HEK293 (cell line): ENCODE measurements around the gene PLB1.

Experiments
- CTCF ChIA-PET: fragments of 350-600 bp; formaldehyde crosslinking; extraction: SDS; loops from one replicate; lab custom pipeline; 2021; ENCODE audit warnings: antibody characterized with exemption; lab: Yijun Ruan, JAX
- POLR2A ChIA-PET: fragments of 300-600 bp; formaldehyde crosslinking; extraction: SDS; loops from one replicate; lab custom pipeline; 2020; ENCODE audit warnings: antibody characterized with exemption, inconsistent platforms; lab: Yijun Ruan, JAX
- H3K27ac ChIP-seq: fragments of 200-500 bp; sonication (Bioruptor generic); 2 replicates; pipeline ENCODE4 v1.5.1; 2014; ENCODE audit warnings: low read depth, low read length, control low read depth, inconsistent platforms; ENCODE audit errors: extremely low read depth
- H3K36me3 ChIP-seq, 2 experiments: fragments of 200-500 bp in 1 of 2; sonication (Bioruptor generic) in 1 of 2; 1 replicate in 1 of 2; 2 replicates in 1 of 2; pipeline ENCODE4 v1.5.1; 2014 to 2017; ENCODE audit warnings: inconsistent platforms in 2 of 2, low read length in 2 of 2; ENCODE audit not compliant: control insufficient read depth in 2 of 2, insufficient read depth in 1 of 2
- H3K4me1 ChIP-seq: fragments of 200-500 bp; sonication (Bioruptor generic); 2 replicates; pipeline ENCODE4 v1.5.1; 2014; ENCODE audit warnings: mild to moderate bottlenecking, low read length, inconsistent platforms; ENCODE audit not compliant: control insufficient read depth, insufficient read depth
- H3K4me3 ChIP-seq: 2 replicates; pipeline ENCODE4 v1.5.1; 2011; ENCODE audit warnings: low read depth, mild to moderate bottlenecking, control low read depth, low read length, moderate library complexity
- H3K9me3 ChIP-seq: fragments of 200-500 bp; sonication (Bioruptor generic); 2 replicates; pipeline ENCODE4 v1.5.1; 2014; ENCODE audit warnings: low read depth, low read length, inconsistent platforms; ENCODE audit not compliant: control insufficient read depth, insufficient read depth
- AEBP2 ChIP-seq: fragments of 450-650 bp; formaldehyde crosslinking; IDR thresholded peaks from 2 replicates; pipeline ENCODE4 v1.5.1; 2016; ENCODE audit warnings: missing biosample characterization, missing genetic modification characterization, borderline replicate concordance
- KLF8 ChIP-seq: fragments of 450-650 bp; formaldehyde crosslinking; IDR thresholded peaks from 2 replicates; pipeline ENCODE4 v1.5.1; 2016; ENCODE audit warnings: missing biosample characterization, missing genetic modification characterization
- PBX3 ChIP-seq: sonication (generic); formaldehyde crosslinking; IDR thresholded peaks from 2 replicates; pipeline ENCODE4 v1.8.1; 2022; ENCODE audit warnings: mild to moderate bottlenecking, moderate library complexity, missing genetic modification reagents
- SP7 ChIP-seq: fragments of 450-650 bp; formaldehyde crosslinking; IDR thresholded peaks from 2 replicates; pipeline ENCODE4 v1.5.1; 2016; ENCODE audit warnings: missing biosample characterization, missing genetic modification characterization
- ZBTB1 ChIP-seq: fragments of 450-650 bp; formaldehyde crosslinking; IDR thresholded peaks from 2 replicates; pipeline ENCODE4 v1.5.1; 2016; ENCODE audit warnings: missing biosample characterization, missing genetic modification characterization
- ZBTB11 ChIP-seq: fragments of 450-650 bp; formaldehyde crosslinking; conservative IDR thresholded peaks from 2 replicates; pipeline ENCODE4 v1.5.1; 2016; ENCODE audit warnings: low read depth, missing biosample characterization, missing genetic modification characterization
- ZBTB44 ChIP-seq: fragments of 450-650 bp; IDR thresholded peaks from 2 replicates; pipeline ENCODE4 v1.5.1; 2018; ENCODE audit warnings: missing biosample characterization, mild to moderate bottlenecking, missing genetic modification characterization
- ZEB2 ChIP-seq: fragments of 450-650 bp; formaldehyde crosslinking; IDR thresholded peaks from 2 replicates; pipeline ENCODE4 v1.5.1; 2016; ENCODE audit warnings: missing biosample characterization, missing genetic modification characterization
- ZFP3 ChIP-seq: fragments of 450-650 bp; formaldehyde crosslinking; IDR thresholded peaks from 2 replicates; pipeline ENCODE4 v1.5.1; 2016; ENCODE audit warnings: low read depth, missing biosample characterization, missing genetic modification characterization
- ZNF155 ChIP-seq: fragments of 450-650 bp; formaldehyde crosslinking; IDR thresholded peaks from 2 replicates; pipeline ENCODE4 v1.5.1; 2016; ENCODE audit warnings: missing biosample characterization, missing genetic modification characterization
- ZNF16 ChIP-seq: fragments of 450-650 bp; formaldehyde crosslinking; IDR thresholded peaks from 2 replicates; pipeline ENCODE4 v1.5.1; 2016; ENCODE audit warnings: low read depth, missing biosample characterization, missing genetic modification characterization
- ZNF202 ChIP-seq: fragments of 450-650 bp; formaldehyde crosslinking; IDR thresholded peaks from 2 replicates; pipeline ENCODE4 v1.5.1; 2016; ENCODE audit warnings: missing biosample characterization, missing genetic modification characterization, borderline replicate concordance
- ZNF280D ChIP-seq: fragments of 450-650 bp; formaldehyde crosslinking; IDR thresholded peaks from 2 replicates; pipeline ENCODE4 v1.5.1; 2016; ENCODE audit warnings: missing biosample characterization, missing genetic modification characterization
- ZNF335 ChIP-seq: fragments of 450-650 bp; formaldehyde crosslinking; conservative IDR thresholded peaks from 2 replicates; pipeline ENCODE4 v1.5.1; 2016; ENCODE audit warnings: missing biosample characterization, missing genetic modification characterization
- ZNF362 ChIP-seq: fragments of 450-650 bp; formaldehyde crosslinking; IDR thresholded peaks from 2 replicates; pipeline ENCODE4 v1.5.1; 2016; ENCODE audit warnings: missing biosample characterization, missing genetic modification characterization
- ZNF426 ChIP-seq: fragments of 450-650 bp; formaldehyde crosslinking; IDR thresholded peaks from 2 replicates; pipeline ENCODE4 v1.5.1; 2017; ENCODE audit warnings: missing biosample characterization, missing genetic modification characterization, mild to moderate bottlenecking, inconsistent platforms, moderate library complexity
- ZNF510 ChIP-seq: fragments of 450-650 bp; formaldehyde crosslinking; IDR thresholded peaks from 2 replicates; pipeline ENCODE4 v1.5.1; 2018; ENCODE audit warnings: mild to moderate bottlenecking, missing genetic modification characterization, missing biosample characterization; ENCODE audit not compliant: insufficient replicate concordance
- ZNF560 ChIP-seq: fragments of 450-650 bp; formaldehyde crosslinking; IDR thresholded peaks from 2 replicates; pipeline ENCODE4 v1.5.1; 2017; ENCODE audit warnings: missing biosample characterization, missing genetic modification characterization, borderline replicate concordance
- ZNF596 ChIP-seq: fragments of 450-650 bp; IDR thresholded peaks from 2 replicates; pipeline ENCODE4 v1.5.0; 2018; ENCODE audit warnings: missing biosample characterization, mild to moderate bottlenecking, missing genetic modification characterization, moderate library complexity
- ZNF623 ChIP-seq: fragments of 450-650 bp; formaldehyde crosslinking; IDR thresholded peaks from 2 replicates; pipeline ENCODE4 v1.5.1; 2016; ENCODE audit warnings: missing biosample characterization, missing genetic modification characterization
- ZNF843 ChIP-seq: fragments of 450-650 bp; formaldehyde crosslinking; IDR thresholded peaks from 2 replicates; pipeline ENCODE4 v1.5.1; 2016; ENCODE audit warnings: missing biosample characterization, missing genetic modification characterization

Gene PLB1

GRCh38 chr2:28678944-28679343 lies 183.1 kb downstream of the PLB1 start (continued):
- TF ChIP-seq ZNF510 (tag by site-specific recombination) (no peak), ZNF560 (tag by site-specific recombination) (no peak), ZNF596 (no peak), ZNF155 (tag by site-specific recombination) (no peak), SP7 (tag by site-specific recombination) (no peak)

- Histone ChIP-seq H3K4me3 (no peak overlapping the region), H3K9me3 (no peaks in the 10 kb centered on the region), H3K27ac (no peak overlapping the region), H3K36me3 (no peaks in the 10 kb centered on the region), H3K4me1 (peaks cover 7% of the 10 kb centered on the region)
- POLR2A ChIA-PET = no interaction called here
- TF ChIP-seq AEBP2 (tag by site-specific recombination) (no peak), ZNF426 (no peak), ZNF280D (tag by site-specific recombination) (no peak), ZBTB11 (tag by site-specific recombination) (no peak), ZNF202 (tag by site-specific recombination) (no peak), ZNF623 (tag by site-specific recombination) (no peak)
- CTCF ChIA-PET = interaction anchor here (1.6 kb wide), 1 partner anchor 86 kb away, joined by 6 read pairs; no protein-coding TSS in a partner anchor
These were observed 184.8 kb downstream of the PLB1 start for GRCh38 chr2:28680657-28681056.

- ChIA-PET POLR2A (no interaction called here), CTCF (interaction anchor here (1.6 kb wide), 1 partner anchor 87 kb away, joined by 6 read pairs; no protein-coding TSS in a partner anchor)
- Histone ChIP-seq H3K4me3 (no peak overlapping the region), H3K36me3 (no peaks in the 10 kb centered on the region), H3K9me3 (no peaks in the 10 kb centered on the region), H3K4me1 (peaks cover 7% of the 10 kb centered on the region), H3K27ac (no peak overlapping the region)
- TF ChIP-seq ZNF560 (tag by site-specific recombination) (no peak), ZBTB1 (tag by site-specific recombination) (no peak), ZBTB44 (tag by site-specific recombination) (no peak), ZNF335 (tag by site-specific recombination) (no peak), ZNF16 (tag by site-specific recombination) (no peak), ZNF202 (tag by site-specific recombination) (no peak), ZNF843 (tag by site-specific recombination) (no peak), ZNF362 (tag by site-specific recombination) (no peak), ZEB2 (tag by site-specific recombination) (no peak), KLF8 (tag by site-specific recombination) (no peak), ZNF426 (no peak), ZFP3 (tag by site-specific recombination) (no peak), PBX3 (CRISPR knock-in tag) (no peak)
These were observed 185.3 kb downstream of the PLB1 start for GRCh38 chr2:28681158-28681571.
